HG03139 (cell line): Measurements from ENCODE around the gene MRPL42.
"Not testable (repeated sequence)": the region's sequence is repeated elsewhere in the genome, so short reads cannot be mapped to it uniquely, and the experiment has no call there.

Source experiments
- ATAC-seq: cut with Tn5 transposase; IDR thresholded peaks from one replicate; pipeline ENCODE4 v1.9.1; 2021; ENCODE audit not compliant: unreplicated experiment

MRPL42 gene

DNA sequence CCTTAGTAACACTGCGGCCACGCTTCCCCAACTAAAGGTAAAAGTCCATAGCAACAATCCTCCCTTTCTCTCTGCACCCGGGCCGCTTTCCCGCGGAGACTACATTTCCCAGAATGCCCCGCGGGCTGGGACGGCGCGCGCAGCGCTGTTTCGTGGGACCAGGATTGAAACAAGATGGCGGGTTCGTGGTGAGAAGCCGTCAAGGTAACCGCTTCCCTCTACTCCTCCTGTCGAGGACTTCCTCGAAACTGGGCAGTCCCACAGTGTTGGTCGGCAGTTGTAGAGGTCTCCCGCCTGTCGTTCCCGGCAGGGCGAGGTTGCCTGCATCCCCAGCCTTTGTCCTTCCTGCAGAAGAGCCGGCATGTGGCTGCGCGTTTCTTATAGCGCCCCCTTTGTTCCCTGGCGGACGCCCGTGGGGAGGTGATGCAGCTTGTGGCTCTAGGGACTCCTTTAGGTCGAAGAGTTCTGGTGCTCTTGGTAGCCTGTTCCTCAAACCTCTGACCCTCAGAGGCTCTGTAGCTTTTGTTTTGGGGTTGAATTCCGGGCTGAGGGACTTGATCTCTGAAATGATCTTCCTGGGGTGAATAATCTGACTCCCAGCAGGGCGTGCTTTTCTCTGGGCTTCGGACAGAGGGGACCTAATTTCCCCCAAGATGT lies at the start of gene MRPL42:
Gene MRPL42, plus strand, starts transcription at position 164 of the 657 bp plus-strand sequence. CDS start 1,772 bp downstream, outside the sequence.
- ATAC-seq: peak; percentile 93

DNA sequence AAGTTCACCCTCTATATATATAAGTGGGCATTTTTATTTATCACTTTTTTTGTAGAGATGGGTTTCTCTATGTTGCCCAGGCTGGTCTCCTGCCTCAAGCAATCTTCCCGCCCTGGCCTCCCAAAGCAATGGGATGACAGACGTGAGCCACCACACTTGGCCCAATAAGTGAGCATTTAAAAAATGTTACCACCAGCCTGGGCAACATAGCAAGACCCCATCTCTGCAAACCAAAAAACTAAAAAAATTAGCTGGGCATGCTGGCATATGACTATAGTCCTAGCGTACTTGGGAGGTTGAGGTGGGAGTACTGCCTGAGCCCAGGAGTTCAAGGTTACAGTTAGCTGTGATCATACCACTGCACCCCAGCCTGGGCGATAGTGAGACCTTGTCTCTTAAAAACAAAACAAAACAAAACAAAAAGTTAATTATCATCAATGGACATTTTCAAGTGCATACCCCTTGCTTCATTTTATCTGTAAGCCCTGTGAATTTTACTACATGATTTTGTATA lies 49.3 kb upstream of the MRPL42 start:
- no peak for ATAC-seq

GRCh38 chr12:93419388-93420034 lies 47.8 kb upstream of the MRPL42 start:
- no peak for ATAC-seq

GRCh38 chr12:93422050-93422449 lies 45.3 kb upstream of the MRPL42 start:
- no peak for ATAC-seq

DNA sequence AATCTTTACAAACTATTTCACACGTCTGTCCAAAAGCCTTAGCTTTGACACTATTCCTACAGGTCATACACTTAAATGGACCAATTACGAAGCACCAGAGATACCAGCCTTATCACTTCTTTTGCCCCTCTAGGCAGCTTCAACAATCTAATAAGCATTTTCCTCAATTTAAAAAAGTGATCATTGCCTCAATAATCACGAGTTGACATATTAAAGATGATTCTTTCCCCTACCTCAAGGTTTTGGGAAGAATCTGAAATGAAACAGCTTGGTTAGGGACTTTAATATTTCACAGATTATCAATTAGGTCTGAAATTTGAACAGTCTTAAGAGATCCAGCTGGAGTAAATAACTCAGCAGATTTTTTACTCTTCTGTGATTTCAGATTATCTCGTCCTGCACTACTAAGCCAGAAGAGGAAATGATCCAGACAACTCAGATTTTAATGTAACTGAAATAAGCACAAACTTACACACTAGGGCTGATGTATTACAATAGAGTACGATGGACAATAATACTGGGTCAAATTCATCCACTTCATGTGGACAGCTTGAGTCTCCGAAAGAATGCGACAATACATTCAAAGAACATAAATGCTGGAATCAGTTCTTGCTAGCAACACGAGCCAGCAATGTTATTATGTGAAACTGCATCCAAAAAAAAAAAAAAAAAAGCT lies 41.4 kb upstream of the MRPL42 start:
- no peak for ATAC-seq

- ATAC-seq: no peak
Measured at GRCh38 chr12:93426412-93426805, 40.9 kb upstream of the MRPL42 start.

DNA sequence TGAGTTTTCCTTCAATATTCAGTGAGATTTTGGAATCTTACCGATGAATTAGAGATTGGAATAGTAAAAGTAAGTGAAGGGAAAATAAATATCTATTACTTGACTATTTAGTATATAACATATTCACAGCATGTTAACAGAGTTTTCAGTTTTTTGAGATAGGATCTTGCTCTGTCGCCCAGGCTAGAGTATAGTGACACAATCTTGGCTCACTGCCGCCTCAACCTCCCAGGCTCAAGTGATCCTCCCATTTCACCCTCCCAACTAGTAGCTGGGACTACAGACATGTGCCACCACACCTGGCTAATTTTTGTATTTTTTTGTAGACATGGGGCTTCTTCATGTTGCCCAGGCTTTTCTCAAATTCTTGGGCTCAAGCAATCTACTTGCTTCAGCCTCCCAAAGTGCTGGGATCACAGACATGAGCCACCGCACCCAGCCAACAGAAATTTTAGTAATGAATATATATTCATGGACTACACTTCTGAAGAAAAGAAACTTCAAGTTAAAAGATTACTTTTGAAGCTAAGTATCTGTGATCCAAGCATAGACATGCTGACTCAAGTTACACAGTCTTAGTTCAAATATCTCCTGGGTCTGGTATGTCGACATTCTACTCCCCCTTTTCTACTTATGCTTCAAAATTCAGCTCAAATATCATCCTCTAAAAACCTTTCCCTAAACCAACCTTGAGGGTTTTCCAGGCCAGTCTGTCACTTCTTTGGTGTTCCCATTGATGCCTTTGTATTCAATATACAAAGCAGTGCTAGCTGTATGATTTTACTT lies 39.3 kb upstream of the MRPL42 start:
- ATAC-seq: no peak

- no peak for ATAC-seq
Measured at GRCh38 chr12:93429448-93429847, 37.9 kb upstream of the MRPL42 start.

- no peak for ATAC-seq
Measured at GRCh38 chr12:93429852-93430251, 37.5 kb upstream of the MRPL42 start.

DNA sequence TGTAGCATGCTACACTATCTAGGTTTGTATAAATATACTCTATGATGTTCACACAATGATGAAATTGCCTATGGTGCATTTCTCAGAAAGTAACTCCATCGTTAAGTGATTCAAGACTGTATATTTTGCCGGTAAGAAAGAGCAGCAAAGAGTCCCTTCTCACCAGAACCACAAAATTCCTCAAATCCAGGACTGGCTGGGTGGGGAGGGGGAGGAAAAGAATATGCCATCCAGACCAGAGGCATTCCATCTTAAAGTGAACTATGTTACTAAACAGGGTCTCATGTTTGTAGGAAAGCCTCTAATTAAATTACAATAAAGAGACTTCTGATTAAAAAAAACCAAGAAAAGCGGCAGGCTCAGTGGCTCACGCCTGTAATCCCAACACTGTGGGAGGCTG lies 37.0 kb upstream of the MRPL42 start:
- no peak for ATAC-seq

- ATAC-seq: not testable (repeated sequence)
Measured at GRCh38 chr12:93432031-93432430, 35.3 kb upstream of the MRPL42 start.

DNA sequence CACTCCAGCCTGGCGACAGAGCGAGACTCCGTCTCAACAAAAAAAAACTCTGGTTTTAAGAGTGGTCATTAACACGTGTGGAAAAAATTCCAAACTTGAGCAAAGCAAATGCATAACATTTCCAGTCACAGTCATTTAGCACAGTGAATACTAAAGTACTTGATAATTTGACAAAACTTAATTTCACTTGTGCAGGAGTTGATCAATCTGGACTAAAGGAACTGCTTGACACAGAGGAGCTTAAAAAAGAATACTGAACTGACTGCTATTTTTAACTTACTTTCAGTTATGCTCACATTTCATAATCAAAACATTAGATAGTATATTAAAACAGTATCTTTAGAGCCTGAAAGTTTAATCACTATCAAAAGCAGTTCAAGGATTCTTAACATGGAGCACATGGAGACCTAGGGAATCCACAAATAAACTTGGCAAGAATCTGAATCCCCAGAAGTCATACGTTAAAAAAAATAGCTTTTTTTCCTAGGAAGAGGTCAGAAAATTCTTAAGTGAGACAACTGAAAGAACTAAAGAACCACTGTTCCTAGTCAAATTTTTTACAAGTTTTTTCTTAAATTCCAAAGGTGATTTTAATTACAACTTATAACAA lies 33.0 kb upstream of the MRPL42 start:
- ATAC-seq: no peak

DNA sequence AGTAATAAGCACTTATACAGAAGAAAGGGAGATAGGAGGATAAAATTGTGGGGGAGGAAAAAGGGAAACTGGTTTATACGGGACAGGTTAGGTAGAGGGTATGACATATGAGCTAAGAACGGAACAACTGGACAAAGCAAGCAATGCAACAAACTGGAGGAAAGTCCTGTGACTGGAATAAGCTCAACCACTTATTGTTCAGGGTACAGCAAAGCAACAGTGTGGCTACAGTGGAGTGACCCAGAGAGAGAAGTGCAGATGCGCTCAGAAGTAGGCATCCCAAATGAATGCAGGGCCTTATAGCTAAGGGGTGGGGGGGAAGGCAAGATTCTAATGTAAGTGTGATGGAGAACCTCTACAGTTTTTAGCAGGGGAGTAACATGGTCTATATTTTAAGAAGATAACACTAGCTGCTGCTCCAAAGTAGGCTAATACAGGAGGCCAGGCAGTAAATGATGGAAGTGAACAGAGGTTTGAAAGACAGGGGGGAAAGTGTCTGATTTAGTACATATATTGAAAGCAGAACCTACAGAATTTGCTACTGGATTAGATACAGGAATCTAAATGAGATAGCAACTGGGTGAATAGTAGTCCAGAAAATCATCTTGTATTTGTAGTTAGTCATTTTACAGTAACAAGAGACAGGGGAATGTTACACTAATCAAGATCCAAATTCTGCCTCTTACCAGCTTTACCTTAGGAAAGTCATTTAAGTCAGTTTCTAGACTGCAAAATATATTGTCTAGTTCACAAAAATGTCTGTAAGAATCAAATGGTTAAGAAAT lies 28.9 kb upstream of the MRPL42 start:
- no peak for ATAC-seq

- ATAC-seq: no peak
Measured at GRCh38 chr12:93440043-93440835, 27.1 kb upstream of the MRPL42 start.

GRCh38 chr12:93441081-93441616 lies 26.2 kb upstream of the MRPL42 start:
- no peak for ATAC-seq

DNA sequence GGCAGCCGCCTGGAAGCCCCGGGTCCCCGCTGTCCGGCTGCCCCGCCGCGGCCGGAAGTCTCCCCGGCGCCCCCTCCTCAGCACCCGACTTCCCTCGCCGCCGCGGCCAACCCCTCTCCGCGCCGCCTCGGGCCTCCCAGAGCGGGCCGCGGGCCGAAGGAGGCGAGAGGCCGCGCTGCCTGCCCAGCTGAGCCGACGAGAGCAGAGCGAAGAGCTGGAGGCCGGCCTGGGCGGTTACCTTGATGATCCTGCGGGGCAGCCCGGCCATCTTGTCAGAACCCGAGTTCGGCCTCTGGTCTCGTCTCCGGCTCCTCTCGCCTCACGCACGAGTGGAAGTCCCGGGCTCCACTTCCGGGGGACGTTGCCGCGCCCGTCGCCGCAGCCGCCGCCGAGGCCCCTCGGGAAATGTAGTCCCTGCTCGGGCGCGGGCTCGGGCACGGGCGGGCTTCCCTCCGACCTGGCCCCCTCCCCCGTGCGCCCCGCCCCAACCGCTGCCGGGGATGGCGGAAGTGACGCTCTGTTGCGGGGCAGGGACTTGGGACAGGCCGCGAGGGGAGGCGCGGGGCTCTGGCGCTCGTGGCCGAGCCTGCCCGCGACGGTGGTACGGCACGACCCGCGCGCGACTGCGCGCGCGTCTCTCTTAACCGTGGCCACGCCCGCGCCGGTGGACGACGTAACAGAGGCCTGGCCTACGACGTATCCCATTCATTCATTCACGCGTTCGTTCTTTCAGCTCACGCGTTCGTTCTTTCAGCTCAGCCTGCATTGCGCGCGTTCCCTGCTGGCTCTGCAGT lies 25.5 kb upstream of the MRPL42 start, which contains the start of gene UBE2N:
Gene UBE2N, minus strand, starts transcription at position 331 of the 794 bp plus-strand sequence. Its CDS starts 63 bp downstream, at position 268.
- peak; percentile 76 for ATAC-seq

GRCh38 chr12:93442411-93443340 lies 24.6 kb upstream of the MRPL42 start:
- no peak for ATAC-seq
